Activated CD4-positive, alpha-beta T cell treated with anti-CD3 and anti-CD28 coated beads, Interleukin-2, amount 50 U/mL, for 4 hours (primary cell): ENCODE measurements around the gene CHST11.

Source experiments
- DNase-seq, 2 experiments: peaks; one replicate each; pipeline ENCODE4 v3.0.0-alpha.2; 2020

The CHST11 gene

GRCh38 chr12:104637604-104638003, 180.9 kb downstream of the CHST11 start:
- DNase-seq, result no peak

DNA sequence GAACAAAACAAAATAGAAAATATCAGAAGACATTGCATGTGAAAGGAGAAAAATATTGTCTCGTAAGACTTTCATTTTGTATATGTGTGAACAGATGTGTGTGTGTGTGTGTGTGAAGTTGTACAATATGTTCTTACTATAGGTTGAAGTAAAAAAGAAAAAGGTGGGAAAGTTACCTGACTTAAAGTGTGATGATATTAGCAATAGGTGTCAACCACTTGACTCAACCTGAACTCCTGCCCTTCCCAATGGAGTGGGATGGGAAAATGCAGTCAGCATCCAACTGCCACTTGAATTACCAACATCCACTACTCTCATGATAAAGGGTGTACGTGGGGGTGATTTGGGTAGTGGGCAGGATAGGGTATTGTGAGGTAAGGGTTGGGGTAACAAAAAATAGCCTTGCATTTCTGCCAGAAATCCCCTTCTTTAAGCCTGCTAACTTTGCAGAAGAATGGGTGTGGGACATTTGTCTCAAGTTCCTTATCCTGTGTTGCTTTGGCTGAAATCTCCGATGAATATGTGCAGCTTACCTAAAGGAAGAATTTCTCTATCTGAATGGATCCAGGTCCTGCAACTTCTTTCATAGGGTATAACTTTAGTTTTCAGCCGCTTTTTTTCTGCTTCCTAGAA, 181.6 kb downstream of the CHST11 start:
- DNase-seq, result no peak

- no peak for DNase-seq
Observed at GRCh38 chr12:104638851-104639240, 182.1 kb downstream of the CHST11 start.

GRCh38 chr12:104640956-104641355, 184.2 kb downstream of the CHST11 start:
- no peak for DNase-seq

DNA sequence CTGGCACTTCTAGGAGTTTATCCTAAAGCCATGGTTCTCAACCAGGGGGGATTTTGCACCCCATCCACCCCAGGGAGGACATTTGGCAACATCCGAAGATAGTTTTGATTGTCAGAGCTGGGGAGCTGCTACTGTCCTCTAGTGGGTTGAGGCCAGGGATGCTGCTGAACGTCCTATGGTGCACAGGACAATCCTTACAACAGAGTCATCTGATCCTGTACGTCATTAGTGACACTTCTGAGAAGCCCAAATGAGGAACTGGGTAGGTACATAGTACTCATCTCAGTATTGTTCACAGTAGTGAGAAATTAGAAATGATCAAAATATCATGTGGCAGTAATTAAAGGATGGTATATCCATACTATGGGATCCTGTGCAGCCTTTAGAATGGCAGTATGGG, 185.1 kb downstream of the CHST11 start:
- no peak for DNase-seq

GRCh38 chr12:104643093-104643818, 186.5 kb downstream of the CHST11 start:
- no peak for DNase-seq

- DNase-seq, result no peak
Observed at GRCh38 chr12:104643819-104644669, 187.3 kb downstream of the CHST11 start.

DNA sequence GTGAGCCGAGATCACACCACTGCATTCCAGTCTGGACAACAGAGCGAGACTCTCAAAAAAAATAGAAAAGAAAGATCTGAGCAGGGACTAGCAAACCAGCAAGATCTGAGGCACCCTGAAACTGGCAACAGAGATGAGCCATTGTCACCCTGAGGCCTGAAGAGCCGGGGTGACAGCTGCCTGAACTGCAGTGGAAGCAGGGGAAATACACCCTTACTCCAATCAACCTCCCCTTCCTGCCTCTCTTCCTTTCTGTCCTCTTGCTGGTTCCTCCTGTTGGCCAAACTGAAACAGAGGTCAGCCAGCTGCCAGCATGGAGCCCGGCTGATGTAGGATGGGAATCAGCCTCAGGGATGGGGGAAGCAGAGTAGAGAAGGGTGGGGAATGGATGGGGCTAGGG, 192.0 kb downstream of the CHST11 start:
- DNase-seq, result no peak

- DNase-seq, result no peak
Observed at GRCh38 chr12:104649217-104649824, 192.6 kb downstream of the CHST11 start.

GRCh38 chr12:104649921-104650320, 193.2 kb downstream of the CHST11 start:
- DNase-seq, result no peak

DNA sequence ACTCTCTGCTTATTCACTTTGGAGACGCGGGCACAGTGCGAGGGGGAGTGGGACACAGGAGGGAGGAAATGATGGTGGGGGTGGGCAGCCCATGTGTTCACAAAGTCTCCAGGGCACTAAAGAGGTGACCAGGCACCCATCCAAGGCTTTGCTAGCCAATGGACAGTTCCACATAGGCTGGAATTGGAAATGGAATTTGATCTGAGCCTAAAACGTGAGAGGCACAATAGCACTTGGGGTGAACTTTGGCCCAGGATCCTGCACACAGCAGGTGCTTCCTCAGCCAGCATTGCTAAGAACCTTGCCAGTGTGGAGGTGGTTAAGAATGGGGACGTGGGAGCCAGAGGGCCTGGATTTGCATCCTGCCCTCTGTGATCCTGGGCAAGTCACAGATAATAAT, 193.8 kb downstream of the CHST11 start:
- DNase-seq, result no peak

DNA sequence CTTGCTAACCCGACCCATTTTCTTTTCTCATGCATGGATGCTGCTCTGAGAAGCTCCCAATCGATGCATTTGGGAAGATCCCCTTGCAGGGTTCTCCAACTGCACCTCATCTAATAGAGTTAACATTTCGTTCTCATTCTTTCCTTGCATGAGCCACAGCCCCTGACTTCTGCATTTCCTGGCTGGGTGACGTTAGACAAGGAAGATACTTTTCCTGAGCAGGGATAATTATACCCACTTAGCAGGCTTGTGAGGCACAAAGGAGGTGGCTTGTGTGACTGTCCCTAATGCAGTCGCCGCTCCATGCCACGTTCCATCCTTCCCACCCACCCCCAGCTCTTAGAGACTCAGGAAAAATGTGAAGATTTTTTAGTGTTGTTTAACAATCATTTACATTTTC, 195.1 kb downstream of the CHST11 start:
- no peak for DNase-seq

DNA sequence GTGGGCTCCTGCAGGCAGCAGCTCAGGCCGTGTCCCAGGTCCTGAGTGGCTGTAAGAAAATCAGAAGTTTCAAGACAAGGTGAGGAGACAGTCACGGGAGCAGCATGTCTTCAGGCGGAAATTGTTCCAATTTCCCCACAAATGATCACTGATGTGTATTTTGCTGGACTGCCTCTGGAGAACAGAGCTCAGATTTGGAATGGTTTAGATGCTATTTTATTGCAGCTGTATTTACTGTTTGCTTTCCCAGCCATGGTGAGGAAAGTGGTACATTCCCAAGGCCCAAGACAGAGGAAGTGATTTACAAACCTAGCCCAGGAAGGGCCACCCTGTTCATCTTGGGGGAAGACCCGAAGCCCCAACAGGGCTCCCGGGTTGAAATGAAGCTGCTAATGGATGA, 195.6 kb downstream of the CHST11 start:
- DNase-seq, result no peak

DNA sequence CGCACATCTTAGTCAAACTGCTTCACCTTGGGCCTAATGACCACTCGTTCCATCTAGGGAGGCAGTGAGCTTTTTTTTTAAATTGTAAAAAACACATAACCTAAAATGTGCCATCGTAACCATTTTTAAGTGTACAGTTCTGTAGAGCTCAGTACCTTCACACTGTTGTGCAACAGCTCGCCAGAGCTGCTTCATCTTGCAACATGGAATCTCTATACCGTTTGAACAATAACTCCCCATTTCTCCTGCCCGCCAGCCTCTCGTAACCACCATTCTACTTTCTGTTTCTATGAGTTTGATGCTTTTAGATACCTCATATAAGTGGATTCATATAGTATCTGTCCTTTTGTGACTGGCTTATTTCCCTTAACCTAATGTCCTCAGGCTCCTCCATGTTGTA, 196.2 kb downstream of the CHST11 start:
- DNase-seq, result no peak

- no peak for DNase-seq
Observed at GRCh38 chr12:104653730-104654664, 197.2 kb downstream of the CHST11 start.

DNA sequence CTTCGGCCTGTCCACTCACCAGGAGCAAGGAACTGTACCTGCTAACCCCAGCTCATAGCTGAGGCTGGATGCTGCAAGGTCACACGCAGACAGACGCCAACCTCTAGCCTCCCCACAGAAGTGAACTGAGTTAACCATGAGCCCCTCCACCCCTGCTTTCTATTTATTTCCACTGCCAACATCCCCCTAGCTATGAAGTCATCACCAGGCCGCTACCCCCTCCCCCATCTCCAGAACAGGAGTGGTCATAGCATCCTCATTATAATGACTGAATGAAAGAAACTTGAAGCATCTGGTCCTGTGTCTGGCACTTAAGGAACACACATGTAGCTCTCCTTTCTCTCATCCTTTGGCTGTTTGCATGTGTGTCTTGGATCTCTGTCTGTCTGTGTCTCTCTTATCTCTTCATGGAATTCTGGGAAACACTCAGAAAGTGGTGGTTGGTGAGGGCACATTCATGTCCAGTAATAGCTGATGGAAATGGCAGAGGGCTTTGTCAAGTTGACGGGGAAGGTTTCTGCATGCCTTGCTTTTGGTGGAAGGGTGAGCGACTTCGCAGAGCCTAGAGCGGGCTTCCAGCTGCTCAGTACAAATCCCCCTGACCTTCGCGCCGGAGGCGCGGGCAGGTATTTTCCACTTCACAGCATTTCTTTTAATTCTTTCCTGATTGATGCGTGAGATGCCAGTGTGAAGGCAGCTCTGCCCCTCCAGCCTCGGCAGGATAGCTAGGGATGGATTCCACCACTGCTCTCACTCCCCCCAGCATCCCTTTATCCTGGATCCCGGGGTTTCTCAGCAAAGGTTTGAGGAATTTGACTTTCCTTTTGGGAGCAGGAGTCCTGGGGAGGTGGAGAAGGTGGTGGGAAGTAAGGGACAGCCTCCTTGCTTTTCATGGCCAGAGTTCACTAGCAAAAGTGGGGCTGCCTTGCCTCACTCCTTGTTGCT, 198.2 kb downstream of the CHST11 start:
- DNase-seq, result no peak

GRCh38 chr12:104656383-104656782, 199.6 kb downstream of the CHST11 start:
- DNase-seq, result no peak

DNA sequence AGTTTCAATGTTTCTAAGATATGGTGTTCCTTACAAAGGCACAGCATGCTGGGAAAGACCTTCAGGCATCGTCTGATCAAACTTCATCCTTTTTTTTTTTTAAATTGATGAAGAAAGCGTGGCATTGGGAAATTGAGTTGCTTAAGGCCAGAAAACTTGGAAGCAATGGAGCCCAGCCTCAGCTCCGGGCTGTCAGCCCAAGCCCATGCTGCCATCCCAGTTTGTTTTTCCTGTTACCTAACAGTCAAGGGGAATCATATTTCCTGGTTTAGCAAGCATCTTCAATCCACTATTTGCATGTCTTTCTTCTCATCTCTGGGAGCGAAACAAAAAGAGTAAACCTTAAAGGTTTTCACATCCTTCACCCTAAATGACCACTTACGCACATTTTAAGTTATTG, 200.2 kb downstream of the CHST11 start:
- no peak for DNase-seq

DNA sequence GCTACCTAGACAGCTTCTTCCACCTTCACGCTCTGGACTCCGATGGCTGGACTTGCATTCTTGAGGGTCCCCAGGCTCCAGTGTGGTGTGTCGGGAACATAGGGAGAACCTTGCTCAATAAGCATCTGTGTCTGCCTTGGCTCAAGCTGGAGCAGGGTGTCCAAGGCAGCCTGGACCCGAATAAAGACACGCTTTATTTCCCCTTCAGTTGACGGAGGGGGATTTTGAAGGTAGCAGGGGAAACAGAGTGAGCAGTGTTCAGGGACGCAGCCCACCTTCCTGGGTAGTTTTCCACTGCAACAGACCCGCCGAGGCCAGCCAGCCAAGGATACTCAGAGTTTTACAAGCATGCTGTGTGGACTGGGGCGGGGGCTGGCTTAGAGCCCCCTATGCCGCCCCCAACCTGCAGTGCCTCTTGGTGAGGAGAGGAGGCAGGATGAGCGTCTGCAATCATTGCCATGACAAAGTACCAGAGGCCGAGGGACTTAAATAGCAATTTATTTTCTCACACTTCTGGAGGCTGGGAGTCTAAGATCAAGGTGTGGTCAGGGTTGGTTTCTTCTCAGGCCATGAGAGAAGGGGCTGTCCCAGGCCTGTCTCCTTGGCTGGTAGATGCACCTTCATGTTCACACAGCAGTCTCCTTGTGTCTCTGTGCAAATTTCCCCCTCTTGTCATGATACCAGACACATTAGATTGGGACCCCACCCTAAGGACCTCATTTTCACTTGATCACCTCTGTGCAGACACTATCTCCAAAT, 201.2 kb downstream of the CHST11 start:
- DNase-seq, result no peak

DNA sequence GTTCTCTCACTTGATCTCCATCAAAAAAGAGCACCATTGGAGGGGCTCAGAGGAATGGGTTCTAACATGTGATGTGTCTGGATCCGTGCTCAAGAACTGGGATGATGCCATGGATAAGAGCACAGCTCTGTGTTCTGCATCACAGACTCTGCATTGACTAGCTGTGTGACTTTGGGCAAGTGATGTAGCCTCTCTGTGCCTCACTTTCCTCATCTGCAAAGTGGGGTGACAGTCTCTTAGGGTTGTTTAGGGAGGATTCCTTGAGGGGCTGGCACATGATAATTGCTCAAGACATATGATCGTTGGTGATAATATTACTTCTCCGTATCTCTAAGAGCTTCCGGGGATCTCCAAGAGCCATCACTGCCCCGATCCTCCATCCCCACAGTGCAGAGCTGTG, 202.3 kb downstream of the CHST11 start:
- DNase-seq, result no peak
